Posterior vena cava (tissue), 2 donors: Measurements from ENCODE around the gene TLE7. TPM values are rescaled to one million over a fixed set of nuclear protein-coding genes. Genes with fewer than 3 reads are reported as not detected.
A peak's percentile ranks its signal among the peaks of the same experiment; 100 is the strongest.

Source experiments
- DNase-seq: peaks from one replicate; pipeline ENCODE4 v3.0.0-alpha.2; 2020; ENCODE audit warnings: low spot score
- intact Hi-C, 2 donors: fragments of 100-400 bp; cut with DNase I; formaldehyde crosslinking; loops; one replicate each; pipeline versions ENCODE4 v1.14.1 to v1.14.2; 2022 to 2023
- long read RNA-seq, 2 donors: library from polyadenylated mRNA; unstranded; transcript quantifications; one replicate each; pipeline ENCODE4 v2.0.0, GENCODE V29; 2020 to 2021
- total RNA-seq, 2 donors: library from RNA; stranded (reverse); fragmentation: NEBNext Ultra II Directional; extraction: Animal tissue kit (Norgen Biotek cat#: 25700); gene quantifications; one replicate each; pipeline ENCODE4 v1.2.1, GENCODE V29; 2021
- donor health status: DM: yes; HTN: yes; CAD: no.
- donor health status: DM: yes; HTN: yes; CAD: no.

Gene TLE7
- total RNA-seq, result not detected
- long read RNA-seq, donor 1, result 0 reads
- long read RNA-seq, donor 2, result 0 reads

- peak; percentile 72 for DNase-seq
- intact Hi-C loops, result no loop called here
Measured at GRCh38 chr16:71442051-71442440, at the start of gene TLE7. Gene TLE7, minus strand, starts transcription at chr16:71442054. Its CDS starts 8,730 bp downstream, at chr16:71433324.

- intact Hi-C loops, result no loop called here
- no peak for DNase-seq
Measured at GRCh38 chr16:71491054-71491453, 49.2 kb upstream of the TLE7 start.

GRCh38 chr16:71490361-71490760, 48.5 kb upstream of the TLE7 start:
- intact Hi-C loops, result no loop called here

DNA sequence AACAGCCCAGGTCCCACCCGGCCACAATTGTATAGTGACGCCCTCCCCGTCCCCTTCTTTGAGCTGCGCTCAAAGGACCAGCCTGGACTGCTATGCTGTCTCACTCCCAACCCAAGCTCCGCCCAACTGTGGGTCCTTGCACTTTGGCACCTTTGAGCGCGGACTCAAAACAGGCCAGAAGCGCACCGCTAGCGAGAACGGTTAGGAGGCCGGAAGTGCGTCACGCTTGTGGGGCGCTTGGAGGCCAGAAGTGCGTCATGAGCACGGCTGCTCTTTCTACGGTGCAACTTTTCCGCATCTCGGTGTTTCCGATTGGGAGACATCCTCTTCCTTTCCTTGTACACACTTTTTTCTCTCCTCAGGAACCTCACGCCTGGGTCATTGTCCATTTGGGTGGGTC, 47.3 kb upstream of the TLE7 start, which contains the start of gene ZNF19:
Gene ZNF19, minus strand, starts transcription at position 203 of the 400 bp plus-strand sequence. CDS start 7,210 bp downstream, outside the sequence.
- intact Hi-C loops, result no loop called here
- no peak for DNase-seq

More at GRCh38 chr16:71490361-71490760, 48.5 kb upstream of the TLE7 start:
- no peak for DNase-seq

DNA sequence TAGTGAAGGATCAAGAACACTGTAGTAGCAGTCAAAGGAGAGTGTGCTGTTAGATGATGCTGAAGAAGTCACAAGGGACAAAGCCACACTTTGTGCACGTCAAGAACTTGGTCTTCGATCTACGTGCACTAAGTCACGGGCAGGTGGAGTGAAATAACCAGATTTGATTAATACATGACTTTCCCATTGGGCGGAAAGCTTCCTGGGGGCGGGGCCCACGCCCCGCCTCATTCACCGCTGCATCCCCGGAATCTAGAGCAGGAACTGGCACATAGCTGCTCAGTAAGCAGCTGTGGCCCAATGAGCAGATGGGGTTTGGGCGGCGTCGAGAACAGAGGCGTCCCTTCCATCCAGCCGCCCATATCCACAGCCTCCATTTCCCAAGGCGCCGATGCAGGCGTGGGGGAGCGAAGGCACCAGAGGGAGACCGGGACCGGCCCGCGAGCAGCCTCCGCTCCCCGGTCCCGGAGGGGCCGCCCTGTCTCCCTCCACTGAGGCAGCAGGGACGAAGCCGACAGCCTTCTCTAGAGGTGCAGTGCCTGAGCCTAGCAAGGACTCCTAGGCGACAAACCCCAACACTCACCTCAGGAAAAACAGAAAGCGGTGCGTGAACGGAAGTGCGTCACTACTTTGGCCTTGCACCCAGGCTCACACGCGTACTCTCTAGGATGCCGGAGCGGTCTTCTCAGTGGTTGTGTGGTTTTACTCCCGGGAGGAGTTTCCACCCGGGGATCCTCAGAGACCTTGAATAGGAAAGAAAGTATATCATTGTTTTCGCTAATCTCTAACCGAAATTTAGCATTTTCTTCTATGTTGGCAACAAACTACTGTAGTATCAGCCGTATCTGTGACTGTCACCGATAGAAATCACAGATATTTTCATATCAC, 42.4 kb upstream of the TLE7 start:
- intact Hi-C loops, result no loop called here
- peak; percentile 95 for DNase-seq

- DNase-seq, result no peak
- intact Hi-C loops, result no loop called here
Measured at GRCh38 chr16:71482569-71482968, 40.7 kb upstream of the TLE7 start.

GRCh38 chr16:71480956-71481355, 39.1 kb upstream of the TLE7 start:
- DNase-seq, result no peak
- intact Hi-C loops, result no loop called here

DNA sequence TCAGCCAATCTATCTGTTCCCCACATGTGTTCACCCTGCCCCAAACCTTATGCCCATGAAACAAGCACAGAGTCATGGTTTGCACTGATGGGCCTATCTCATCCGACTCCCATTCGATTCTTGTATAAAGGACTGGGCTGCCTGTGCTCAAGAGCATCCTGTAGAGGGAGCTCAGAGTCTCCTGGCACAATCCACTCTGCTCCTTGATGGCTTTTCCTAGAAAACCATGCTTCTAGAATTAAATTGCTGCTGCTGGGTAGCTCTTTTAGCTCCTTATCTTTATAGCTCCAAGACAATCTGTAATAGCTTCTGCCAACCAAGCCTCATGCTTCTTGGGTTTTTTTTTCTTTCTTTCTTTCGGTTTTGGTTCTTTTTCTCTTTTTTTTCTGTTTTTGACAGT, 37.6 kb upstream of the TLE7 start:
- DNase-seq, result no peak
- intact Hi-C loops, result no loop called here

DNA sequence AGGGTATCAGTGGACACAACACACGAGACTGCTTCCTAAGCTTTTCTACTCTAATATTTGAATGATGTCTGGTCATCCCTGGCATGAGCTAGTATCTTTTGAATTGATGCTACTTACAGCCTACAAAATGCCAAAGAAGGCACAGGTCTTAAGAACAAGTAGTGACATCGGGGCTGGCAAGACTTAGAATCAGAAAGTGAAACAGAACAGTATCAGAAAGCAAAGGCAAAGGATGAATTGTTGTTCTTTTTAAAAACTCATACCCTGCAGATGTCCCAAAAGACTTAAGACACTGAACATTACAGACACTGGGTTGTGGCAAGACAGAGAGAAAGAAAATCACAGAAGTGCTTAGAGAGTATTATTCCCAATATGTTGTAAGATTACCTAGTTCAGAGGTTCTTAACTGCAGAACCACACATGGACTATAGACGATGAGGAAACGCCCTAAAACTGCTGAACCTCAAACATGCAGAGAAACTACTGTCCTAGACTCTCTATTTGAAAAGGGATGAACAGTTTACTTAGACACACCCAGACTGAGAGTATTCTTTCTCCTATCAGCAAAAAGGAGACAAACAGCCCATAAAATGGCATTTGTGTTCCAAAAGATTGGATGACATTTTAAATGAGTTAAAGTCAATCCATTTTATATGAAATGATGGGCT, 34.7 kb upstream of the TLE7 start:
- intact Hi-C loops, result no loop called here

DNA sequence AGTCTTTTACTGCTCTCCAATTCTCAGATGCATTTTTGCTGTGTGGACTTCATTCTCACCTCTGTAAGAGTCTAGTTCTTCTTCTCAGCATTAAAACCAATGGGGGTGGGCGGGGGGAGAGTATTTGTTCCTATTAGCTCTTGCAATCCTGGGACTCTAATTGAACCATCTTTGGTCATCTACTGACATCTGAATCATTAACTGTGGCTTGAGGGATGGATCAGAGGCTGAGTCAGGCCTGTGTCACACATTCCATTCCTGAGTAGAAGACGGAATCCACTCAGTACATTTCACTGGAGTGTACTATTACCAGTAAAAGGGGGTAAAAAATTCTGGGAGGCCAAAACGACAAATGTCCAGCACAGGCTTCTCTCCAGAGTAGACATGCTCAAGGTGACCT, 33.0 kb upstream of the TLE7 start:
- intact Hi-C loops, result no loop called here
- no peak for DNase-seq

More for the DNA sequence above, 34.7 kb upstream of the TLE7 start:
- DNase-seq, result no peak

DNA sequence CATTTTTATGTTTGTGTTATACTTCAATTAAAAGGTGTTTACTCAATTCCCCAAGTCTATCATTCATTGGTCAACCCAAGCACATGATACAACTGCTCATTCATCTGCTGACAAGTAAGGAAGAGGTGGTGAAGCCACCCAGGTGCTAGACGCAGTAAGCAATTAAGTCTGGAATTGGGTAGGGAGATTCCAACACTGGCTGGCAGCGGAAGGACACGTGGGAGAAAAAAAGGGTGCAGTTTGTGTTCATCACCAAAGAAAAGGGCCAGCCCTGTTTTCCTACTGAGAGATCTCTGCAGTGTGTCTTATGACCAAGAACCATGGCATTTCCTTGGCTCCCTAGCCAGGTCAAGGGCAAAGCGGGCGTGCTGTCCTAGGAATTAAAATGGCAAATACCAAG, 32.0 kb upstream of the TLE7 start:
- intact Hi-C loops, result no loop called here
- no peak for DNase-seq

GRCh38 chr16:71472931-71473330, 31.1 kb upstream of the TLE7 start:
- no peak for DNase-seq
- intact Hi-C loops, result no loop called here

- intact Hi-C loops, result no loop called here
- DNase-seq, result no peak
Measured at GRCh38 chr16:71472051-71472450, 30.2 kb upstream of the TLE7 start.

GRCh38 chr16:71467810-71468209, 26.0 kb upstream of the TLE7 start:
- no peak for DNase-seq
- intact Hi-C loops, result no loop called here

DNA sequence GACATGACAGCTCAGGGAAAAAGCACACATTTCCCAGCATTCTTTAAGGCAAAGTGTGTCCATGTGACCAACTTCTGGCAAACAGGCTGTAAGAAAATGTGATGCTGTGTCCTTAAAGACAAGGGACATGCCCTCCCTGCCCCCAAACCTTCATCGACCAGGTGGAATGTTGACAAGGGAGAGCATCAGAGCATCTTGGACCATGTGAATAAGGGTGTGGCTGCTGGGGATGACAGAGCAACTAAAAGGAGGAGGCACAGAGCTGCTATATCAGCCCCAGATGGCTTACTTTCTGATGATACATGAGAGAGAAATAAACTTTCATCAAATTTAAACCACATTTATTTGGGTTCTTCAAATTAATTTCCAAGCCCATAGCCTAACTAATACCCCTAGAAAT, 22.4 kb upstream of the TLE7 start:
- intact Hi-C loops, result no loop called here
- no peak for DNase-seq

- DNase-seq, result peak; percentile 95
- intact Hi-C loops, result no loop called here
Measured at GRCh38 chr16:71461686-71462648, 20.1 kb upstream of the TLE7 start, which contains the start of gene ZNF23. Gene ZNF23, minus strand, starts transcription at chr16:71462247. Its CDS starts 5,451 bp downstream, at chr16:71456796.

GRCh38 chr16:71460941-71461340, 19.1 kb upstream of the TLE7 start:
- no peak for DNase-seq
- intact Hi-C loops, result no loop called here

DNA sequence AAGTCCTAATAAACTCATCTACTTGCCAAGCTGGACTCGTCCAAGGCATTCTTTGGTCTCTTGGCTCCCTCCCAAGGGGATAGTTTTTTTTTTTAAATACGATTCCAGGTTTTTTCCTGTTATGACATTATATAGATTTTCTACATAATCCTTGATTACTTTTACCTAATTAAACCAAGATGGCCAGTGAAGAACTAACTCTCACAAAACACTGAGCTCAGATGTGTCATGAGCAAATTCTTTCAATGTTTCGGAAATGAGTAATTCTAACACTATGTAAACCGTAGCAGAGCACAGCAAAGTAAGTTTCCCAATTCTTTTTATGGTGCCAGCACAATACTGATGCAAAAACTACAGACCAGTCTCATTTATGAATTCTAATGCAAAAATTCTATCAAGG, 18.4 kb upstream of the TLE7 start:
- intact Hi-C loops, result no loop called here
- no peak for DNase-seq

DNA sequence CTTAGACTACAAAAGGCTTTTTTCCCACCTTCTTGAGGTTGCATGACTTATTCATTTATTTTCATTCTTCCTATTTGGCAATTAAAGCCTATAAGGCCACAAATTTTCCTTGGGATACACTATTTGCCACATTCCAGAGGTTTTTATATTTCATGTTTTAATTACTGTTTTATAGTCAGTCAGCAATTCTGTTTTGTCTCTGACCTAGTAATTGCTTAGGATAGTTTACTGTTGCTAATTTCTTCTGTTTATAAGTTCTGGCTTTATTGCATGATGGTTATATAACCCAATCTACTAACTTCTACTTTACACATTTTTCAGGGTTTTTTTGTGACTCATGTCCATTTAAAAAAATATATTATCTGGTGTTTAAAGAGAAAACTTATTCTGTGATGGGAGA, 17.7 kb upstream of the TLE7 start:
- DNase-seq, result no peak
- intact Hi-C loops, result no loop called here
